ENCODE measurements around the gene C1QL2. TPM values are rescaled to one million over a fixed set of nuclear protein-coding genes. Genes with fewer than 3 reads are reported as not detected.

Gene C1QL2
- total RNA-seq, 4 donors from 2014 or later, result 0.76 TPM; not detected in 3

GRCh38 chr2:119174993-119175347 is 16.4 kb upstream of the C1QL2 start:
- WGBS, result 64% methylated on average over 6 of the region's 6 CpGs

GRCh38 chr2:119174216-119174992 is 15.9 kb upstream of the C1QL2 start:
- Histone ChIP-seq H3K36me3 (no peaks in the 10 kb centered on the region), H3K9me3 (no peaks in the 10 kb centered on the region), H3K4me3 (no peak overlapping the region), H3K27me3 (peaks cover 6% of the 10 kb centered on the region), H3K27ac (no peak overlapping the region), H3K4me1 (peaks cover 3% of the 10 kb centered on the region)
- TF ChIP-seq EP300 (IDR thresholded peaks at IDR 0.05), result no peak
- TF ChIP-seq POLR2A (IDR thresholded peaks at IDR 0.05), result no peak
- TF ChIP-seq POLR2AphosphoS5 (IDR thresholded peaks at IDR 0.05), result no peak
- TF ChIP-seq, protein P1, sequence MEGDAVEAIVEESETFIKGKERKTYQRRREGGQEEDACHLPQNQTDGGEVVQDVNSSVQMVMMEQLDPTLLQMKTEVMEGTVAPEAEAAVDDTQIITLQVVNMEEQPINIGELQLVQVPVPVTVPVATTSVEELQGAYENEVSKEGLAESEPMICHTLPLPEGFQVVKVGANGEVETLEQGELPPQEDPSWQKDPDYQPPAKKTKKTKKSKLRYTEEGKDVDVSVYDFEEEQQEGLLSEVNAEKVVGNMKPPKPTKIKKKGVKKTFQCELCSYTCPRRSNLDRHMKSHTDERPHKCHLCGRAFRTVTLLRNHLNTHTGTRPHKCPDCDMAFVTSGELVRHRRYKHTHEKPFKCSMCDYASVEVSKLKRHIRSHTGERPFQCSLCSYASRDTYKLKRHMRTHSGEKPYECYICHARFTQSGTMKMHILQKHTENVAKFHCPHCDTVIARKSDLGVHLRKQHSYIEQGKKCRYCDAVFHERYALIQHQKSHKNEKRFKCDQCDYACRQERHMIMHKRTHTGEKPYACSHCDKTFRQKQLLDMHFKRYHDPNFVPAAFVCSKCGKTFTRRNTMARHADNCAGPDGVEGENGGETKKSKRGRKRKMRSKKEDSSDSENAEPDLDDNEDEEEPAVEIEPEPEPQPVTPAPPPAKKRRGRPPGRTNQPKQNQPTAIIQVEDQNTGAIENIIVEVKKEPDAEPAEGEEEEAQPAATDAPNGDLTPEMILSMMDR (IDR thresholded peaks at IDR 0.05), result peak; percentile 11 to 59
- peak in 1 of 2 donors; percentile 70 for DNase-seq (ENCODE audit: low spot score in 2 of 2)
- 72% methylated on average over 21 of the region's 22 CpGs for WGBS

More at GRCh38 chr2:119174993-119175347, 16.4 kb upstream of the C1QL2 start:
- no peak overlapping the region for H3K4me3 ChIP-seq
- no peaks in the 10 kb centered on the region for H3K36me3 ChIP-seq
- H3K4me1 ChIP-seq, result peaks cover 4% of the 10 kb centered on the region
- no peaks in the 10 kb centered on the region for H3K9me3 ChIP-seq
- no peak overlapping the region for H3K27ac ChIP-seq
- peaks cover 6% of the 10 kb centered on the region for H3K27me3 ChIP-seq
- no peak for DNase-seq (ENCODE audit: low spot score in 2 of 2)
- TF ChIP-seq POLR2AphosphoS5 (IDR thresholded peaks at IDR 0.05), result no peak
- TF ChIP-seq EP300 (IDR thresholded peaks at IDR 0.05), result no peak
- TF ChIP-seq, protein P1 (IDR thresholded peaks at IDR 0.05), result no peak
- TF ChIP-seq POLR2A (IDR thresholded peaks at IDR 0.05), result no peak

DNA sequence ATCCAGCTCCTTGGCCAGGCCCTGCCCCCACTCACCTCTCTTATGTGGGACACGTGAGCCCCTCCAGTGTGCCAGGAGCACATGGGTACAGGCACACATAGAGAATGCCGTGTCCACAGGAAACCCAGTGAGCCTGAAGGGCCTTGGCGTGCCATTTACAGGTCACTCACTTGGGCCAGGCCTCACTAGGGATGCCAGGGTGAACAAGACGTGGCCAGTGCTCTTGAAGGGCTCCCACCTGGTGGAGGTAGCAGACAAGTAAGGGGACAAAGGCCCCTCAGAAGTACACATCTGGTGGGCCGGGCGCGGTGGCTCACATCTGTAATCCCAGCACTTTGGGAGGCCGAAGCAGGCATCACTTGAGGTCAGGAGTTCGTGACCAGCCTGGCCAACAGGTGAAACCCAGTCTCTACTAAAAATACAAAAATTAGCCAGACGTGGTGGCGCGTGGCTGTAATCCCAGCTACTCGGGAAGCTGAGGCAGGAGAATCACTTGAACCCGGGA is 15.1 kb upstream of the C1QL2 start:
- DNase-seq (ENCODE audit: low spot score in 2 of 2), result no peak
- H3K27me3 ChIP-seq, result peaks cover 8% of the 10 kb centered on the region
- H3K9me3 ChIP-seq, result no peaks in the 10 kb centered on the region
- WGBS, result 87% methylated on average over 10 of the region's 14 CpGs
- H3K4me3 ChIP-seq, result no peak overlapping the region
- no peak for TF ChIP-seq EP300 (IDR thresholded peaks at IDR 0.05)
- TF ChIP-seq POLR2AphosphoS5 (IDR thresholded peaks at IDR 0.05), result no peak
- TF ChIP-seq, protein P1 (IDR thresholded peaks at IDR 0.05), result no peak
- TF ChIP-seq POLR2A (IDR thresholded peaks at IDR 0.05), result no peak
- H3K4me1 ChIP-seq, result no peaks in the 10 kb centered on the region
- H3K27ac ChIP-seq, result no peak overlapping the region
- H3K36me3 ChIP-seq, result no peaks in the 10 kb centered on the region

DNA sequence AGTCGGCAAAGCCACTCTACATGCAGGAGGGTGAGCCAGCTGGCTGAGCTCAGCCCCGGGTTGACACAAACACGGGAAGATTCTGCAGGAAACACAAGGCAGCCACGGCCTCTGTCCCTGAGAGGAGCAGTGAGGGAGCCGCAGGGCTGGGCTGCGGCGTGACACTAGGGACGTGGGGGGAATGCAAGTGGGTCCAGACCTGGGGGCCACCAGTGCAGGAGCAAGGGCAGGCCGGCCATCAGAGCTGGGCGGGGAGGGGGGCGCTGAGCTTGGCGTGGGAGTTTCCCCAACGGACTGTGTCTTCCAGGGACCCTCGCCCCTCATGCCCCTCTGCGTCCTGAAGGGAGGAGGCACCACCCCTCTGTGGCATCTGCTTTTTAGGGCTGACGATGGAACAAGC is 12.0 kb upstream of the C1QL2 start:
- Histone ChIP-seq H3K27me3 (peaks cover 27% of the 10 kb centered on the region), H3K4me3 (no peak overlapping the region), H3K27ac (no peak overlapping the region), H3K36me3 (no peaks in the 10 kb centered on the region), H3K9me3 (no peaks in the 10 kb centered on the region), H3K4me1 (no peaks in the 10 kb centered on the region)
- 75% methylated on average over 14 of the region's 16 CpGs for WGBS
- TF ChIP-seq POLR2AphosphoS5 (IDR thresholded peaks at IDR 0.05), result no peak
- TF ChIP-seq, protein P1 (IDR thresholded peaks at IDR 0.05), result no peak
- TF ChIP-seq EP300 (IDR thresholded peaks at IDR 0.05), result no peak
- TF ChIP-seq POLR2A (IDR thresholded peaks at IDR 0.05), result no peak
- no peak for DNase-seq (ENCODE audit: low spot score in 2 of 2)

GRCh38 chr2:119169717-119170116 is 11.2 kb upstream of the C1QL2 start:
- Histone ChIP-seq H3K4me1 (no peaks in the 10 kb centered on the region), H3K4me3 (no peak overlapping the region), H3K27ac (no peak overlapping the region), H3K9me3 (no peaks in the 10 kb centered on the region), H3K36me3 (no peaks in the 10 kb centered on the region), H3K27me3 (peaks cover 35% of the 10 kb centered on the region)
- 72% methylated on average over 10 of the region's 10 CpGs for WGBS
- no peak for TF ChIP-seq POLR2AphosphoS5 (IDR thresholded peaks at IDR 0.05)
- no peak for TF ChIP-seq POLR2A (IDR thresholded peaks at IDR 0.05)
- TF ChIP-seq, protein P1 (IDR thresholded peaks at IDR 0.05), result no peak
- TF ChIP-seq EP300 (IDR thresholded peaks at IDR 0.05), result no peak
- no peak for DNase-seq (ENCODE audit: low spot score in 2 of 2)
